ENCODE measurements around the gene SINHCAF.
"Not testable (repeated sequence)": the region's sequence is repeated elsewhere in the genome, so short reads cannot be mapped to it uniquely, and the experiment has no call there.

Gene SINHCAF

GRCh38 chr12:31306866-31307265 is 19.1 kb downstream of the SINHCAF start:
- DNase-seq, result no peak

GRCh38 chr12:31303466-31303865 is 22.5 kb downstream of the SINHCAF start:
- DNase-seq, result no peak

- DNase-seq, result no peak
These were observed 24.6 kb downstream of the SINHCAF start for GRCh38 chr12:31301311-31301710.

GRCh38 chr12:31300783-31301182 is 25.2 kb downstream of the SINHCAF start:
- no peak for DNase-seq

GRCh38 chr12:31300341-31300740 is 25.6 kb downstream of the SINHCAF start:
- no peak for DNase-seq

- DNase-seq, result no peak
These were observed 27.0 kb downstream of the SINHCAF start for GRCh38 chr12:31298922-31299321.

GRCh38 chr12:31298515-31298910 is 27.4 kb downstream of the SINHCAF start:
- no peak for DNase-seq

- DNase-seq, result no peak
These were observed 28.1 kb downstream of the SINHCAF start for GRCh38 chr12:31297572-31298514.

- DNase-seq, result no peak
These were observed 36.5 kb downstream of the SINHCAF start for GRCh38 chr12:31289441-31289840.

GRCh38 chr12:31288381-31288780 is 37.6 kb downstream of the SINHCAF start:
- DNase-seq, result no peak

GRCh38 chr12:31280183-31280582 is 45.8 kb downstream of the SINHCAF start:
- DNase-seq, result no peak

- DNase-seq, result no peak
These were observed 46.5 kb downstream of the SINHCAF start for GRCh38 chr12:31279390-31279924.

GRCh38 chr12:31278832-31279231 is 47.1 kb downstream of the SINHCAF start:
- no peak for DNase-seq

GRCh38 chr12:31278424-31278823 is 47.5 kb downstream of the SINHCAF start:
- no peak for DNase-seq

GRCh38 chr12:31277081-31277480 is 48.9 kb downstream of the SINHCAF start:
- no peak for DNase-seq

GRCh38 chr12:31275491-31275890 is 50.5 kb downstream of the SINHCAF start:
- no peak for DNase-seq

GRCh38 chr12:31274520-31275300 is 51.2 kb downstream of the SINHCAF start:
- DNase-seq, result no peak

- not testable (repeated sequence) for DNase-seq
These were observed 52.2 kb downstream of the SINHCAF start for GRCh38 chr12:31273794-31274193.

- DNase-seq, result no peak
These were observed 53.2 kb downstream of the SINHCAF start for GRCh38 chr12:31272607-31273225.

- no peak for DNase-seq
These were observed 58.0 kb downstream of the SINHCAF start for GRCh38 chr12:31267966-31268365.

GRCh38 chr12:31265722-31266121 is 60.2 kb downstream of the SINHCAF start:
- no peak for DNase-seq

GRCh38 chr12:31263661-31264060 is 62.3 kb downstream of the SINHCAF start:
- no peak for DNase-seq

GRCh38 chr12:31261744-31262143 is 64.2 kb downstream of the SINHCAF start:
- no peak for DNase-seq

Measured in stimulated activated CD4-positive, alpha-beta T cell treated with anti-CD3 and anti-CD28 coated beads, Interleukin-4, amount 100 ng/mL, for 24 hours (primary cell).